ENCODE data around the gene MLPH. TPM values are rescaled to one million over a fixed set of nuclear protein-coding genes. Genes with fewer than 3 reads are reported as not detected.

Gene MLPH
- polyA plus RNA-seq, 4 donors = 13.2 to 52.0 (median 18.9) TPM

- WGBS, 3 donors = 92 to 93% (median 93%) methylated on average over 2 of the region's 2 CpGs
- no peaks in the 10 kb centered on the region for H3K9me3 ChIP-seq (ENCODE audit: control insufficient read depth in 2 of 2, insufficient read depth in 1 of 2, low read depth in 1 of 2, low read length in 1 of 2)
- FAIRE-seq (no peak), DNase-seq (no peak)
- no peak overlapping the region for H3K27ac ChIP-seq (ENCODE audit: low read depth in 1 of 3, low read length in 2 of 3)
- H3K4me3 ChIP-seq (ENCODE audit: low read depth in 1 of 3, low read length in 3 of 3) = no peak overlapping the region
- peaks cover 0 to 15% (median 0%) of the 10 kb centered on the region in 3 donors for H3K27me3 ChIP-seq (ENCODE audit: control insufficient read depth in 3 of 3, insufficient read depth in 3 of 3, low read length in 3 of 3)
- H3K36me3 ChIP-seq (ENCODE audit: control insufficient read depth in 3 of 3, insufficient read depth in 2 of 3, low read depth in 1 of 3, low read length in 3 of 3) = no peaks in the 10 kb centered on the region
- peaks cover 0 to 37% (median 6%) of the 10 kb centered on the region in 3 donors for H3K4me1 ChIP-seq (ENCODE audit: control insufficient read depth in 3 of 3, insufficient read depth in 2 of 3, low read depth in 1 of 3, low read length in 2 of 3)
Measured at GRCh38 chr2:237478095-237478494, 9.0 kb upstream of the MLPH start.

GRCh38 chr2:237478979-237479378 is 8.1 kb upstream of the MLPH start:
- no peak overlapping the region for H3K4me3 ChIP-seq (ENCODE audit: low read depth in 1 of 3, low read length in 3 of 3)
- no peak for DNase-seq
- H3K4me1 ChIP-seq (ENCODE audit: control insufficient read depth in 3 of 3, insufficient read depth in 2 of 3, low read depth in 1 of 3, low read length in 2 of 3) = peaks cover 0 to 40% (median 6%) of the 10 kb centered on the region in 3 donors
- WGBS, 3 donors = 82 to 86% (median 82%) methylated on average over 3 of the region's 3 CpGs
- no peaks in the 10 kb centered on the region for H3K9me3 ChIP-seq (ENCODE audit: control insufficient read depth in 2 of 2, insufficient read depth in 1 of 2, low read depth in 1 of 2, low read length in 1 of 2)
- H3K27me3 ChIP-seq (ENCODE audit: control insufficient read depth in 3 of 3, insufficient read depth in 3 of 3, low read length in 3 of 3) = peaks cover 0 to 15% (median 0%) of the 10 kb centered on the region in 3 donors
- H3K27ac ChIP-seq (ENCODE audit: low read depth in 1 of 3, low read length in 2 of 3) = no peak overlapping the region
- no peaks in the 10 kb centered on the region for H3K36me3 ChIP-seq (ENCODE audit: control insufficient read depth in 3 of 3, insufficient read depth in 2 of 3, low read depth in 1 of 3, low read length in 3 of 3)
- FAIRE-seq = no peak

- Histone ChIP-seq H3K36me3 (ENCODE audit: control insufficient read depth in 3 of 3, insufficient read depth in 2 of 3, low read depth in 1 of 3, low read length in 3 of 3) (no peaks in the 10 kb centered on the region), H3K9me3 (ENCODE audit: control insufficient read depth in 2 of 2, insufficient read depth in 1 of 2, low read depth in 1 of 2, low read length in 1 of 2) (no peaks in the 10 kb centered on the region), H3K27ac (ENCODE audit: low read depth in 1 of 3, low read length in 2 of 3) (no peak overlapping the region), H3K4me3 (ENCODE audit: low read depth in 1 of 3, low read length in 3 of 3) (no peak overlapping the region), H3K4me1 (ENCODE audit: control insufficient read depth in 3 of 3, insufficient read depth in 2 of 3, low read depth in 1 of 3, low read length in 2 of 3) (peaks cover 0 to 32% (median 0%) of the 10 kb centered on the region in 3 donors), H3K27me3 (ENCODE audit: control insufficient read depth in 3 of 3, insufficient read depth in 3 of 3, low read length in 3 of 3) (peaks cover 0 to 15% (median 0%) of the 10 kb centered on the region in 3 donors)
- 77 to 82% (median 80%) methylated on average over 4 of the region's 4 CpGs for WGBS, 3 donors
- FAIRE-seq (no peak), DNase-seq (no peak)
Measured at GRCh38 chr2:237479747-237480146, 7.3 kb upstream of the MLPH start.

GRCh38 chr2:237480556-237480955 is 6.5 kb upstream of the MLPH start:
- WGBS, 3 donors = 88 to 92% (median 89%) methylated on average over 7 of the region's 7 CpGs

GRCh38 chr2:237480988-237481525 is 6.0 kb upstream of the MLPH start:
- no peak overlapping the region for H3K27ac ChIP-seq (ENCODE audit: low read depth in 1 of 3, low read length in 2 of 3)
- H3K4me1 ChIP-seq (ENCODE audit: control insufficient read depth in 3 of 3, insufficient read depth in 2 of 3, low read depth in 1 of 3, low read length in 2 of 3) = peaks cover 0 to 25% (median 0%) of the 10 kb centered on the region in 3 donors

More at GRCh38 chr2:237480556-237480955, 6.5 kb upstream of the MLPH start:
- FAIRE-seq = no peak
- no peak overlapping the region for H3K4me3 ChIP-seq (ENCODE audit: low read depth in 1 of 3, low read length in 3 of 3)
- H3K27me3 ChIP-seq (ENCODE audit: control insufficient read depth in 3 of 3, insufficient read depth in 3 of 3, low read length in 3 of 3) = peaks cover 0 to 18% (median 0%) of the 10 kb centered on the region in 3 donors
- H3K36me3 ChIP-seq (ENCODE audit: control insufficient read depth in 3 of 3, insufficient read depth in 2 of 3, low read depth in 1 of 3, low read length in 3 of 3) = no peaks in the 10 kb centered on the region
- H3K27ac ChIP-seq (ENCODE audit: low read depth in 1 of 3, low read length in 2 of 3) = no peak overlapping the region
- no peak for DNase-seq
- peaks cover 0 to 30% (median 0%) of the 10 kb centered on the region in 3 donors for H3K4me1 ChIP-seq (ENCODE audit: control insufficient read depth in 3 of 3, insufficient read depth in 2 of 3, low read depth in 1 of 3, low read length in 2 of 3)
- H3K9me3 ChIP-seq (ENCODE audit: control insufficient read depth in 2 of 2, insufficient read depth in 1 of 2, low read depth in 1 of 2, low read length in 1 of 2) = no peaks in the 10 kb centered on the region

GRCh38 chr2:237482485-237482884 is 4.6 kb upstream of the MLPH start:
- FAIRE-seq (no peak), DNase-seq (peak; percentile 73 to 93)
- H3K27me3 ChIP-seq (ENCODE audit: control insufficient read depth in 3 of 3, insufficient read depth in 3 of 3, low read length in 3 of 3) = peaks cover 0 to 34% (median 10%) of the 10 kb centered on the region in 3 donors
- no peak overlapping the region for H3K4me3 ChIP-seq (ENCODE audit: low read depth in 1 of 3, low read length in 3 of 3)
- peaks cover 0 to 27% (median 0%) of the 10 kb centered on the region in 3 donors for H3K4me1 ChIP-seq (ENCODE audit: control insufficient read depth in 3 of 3, insufficient read depth in 2 of 3, low read depth in 1 of 3, low read length in 2 of 3)
- WGBS, 3 donors = 12 to 32% (median 15%) methylated on average over 6 of the region's 6 CpGs
- peak overlapping the region in 1 of 3 donors; percentile 77 for H3K27ac ChIP-seq (ENCODE audit: low read depth in 1 of 3, low read length in 2 of 3)
- H3K9me3 ChIP-seq (ENCODE audit: control insufficient read depth in 2 of 2, insufficient read depth in 1 of 2, low read depth in 1 of 2, low read length in 1 of 2) = no peaks in the 10 kb centered on the region
- H3K36me3 ChIP-seq (ENCODE audit: control insufficient read depth in 3 of 3, insufficient read depth in 2 of 3, low read depth in 1 of 3, low read length in 3 of 3) = no peaks in the 10 kb centered on the region

More at GRCh38 chr2:237480988-237481525, 6.0 kb upstream of the MLPH start:
- Histone ChIP-seq H3K36me3 (ENCODE audit: control insufficient read depth in 3 of 3, insufficient read depth in 2 of 3, low read depth in 1 of 3, low read length in 3 of 3) (no peaks in the 10 kb centered on the region), H3K27me3 (ENCODE audit: control insufficient read depth in 3 of 3, insufficient read depth in 3 of 3, low read length in 3 of 3) (peaks cover 0 to 23% (median 0%) of the 10 kb centered on the region in 3 donors), H3K9me3 (ENCODE audit: control insufficient read depth in 2 of 2, insufficient read depth in 1 of 2, low read depth in 1 of 2, low read length in 1 of 2) (no peaks in the 10 kb centered on the region), H3K4me3 (ENCODE audit: low read depth in 1 of 3, low read length in 3 of 3) (no peak overlapping the region)
- FAIRE-seq (no peak), DNase-seq (no peak)
- WGBS, 3 donors = 96 to 97% (median 96%) methylated on average over 3 of the region's 3 CpGs

GRCh38 chr2:237483018-237483731 is 3.9 kb upstream of the MLPH start:
- peaks cover 0 to 38% (median 17%) of the 10 kb centered on the region in 3 donors for H3K27me3 ChIP-seq (ENCODE audit: control insufficient read depth in 3 of 3, insufficient read depth in 3 of 3, low read length in 3 of 3)
- peak; percentile 54 to 57 for DNase-seq
- no peaks in the 10 kb centered on the region for H3K9me3 ChIP-seq (ENCODE audit: control insufficient read depth in 2 of 2, insufficient read depth in 1 of 2, low read depth in 1 of 2, low read length in 1 of 2)
- FAIRE-seq = no peak
- peaks cover 0 to 28% (median 0%) of the 10 kb centered on the region in 3 donors for H3K4me1 ChIP-seq (ENCODE audit: control insufficient read depth in 3 of 3, insufficient read depth in 2 of 3, low read depth in 1 of 3, low read length in 2 of 3)
- WGBS, 3 donors = 45 to 60% (median 46%) methylated on average over 9 of the region's 9 CpGs
- no peaks in the 10 kb centered on the region for H3K36me3 ChIP-seq (ENCODE audit: control insufficient read depth in 3 of 3, insufficient read depth in 2 of 3, low read depth in 1 of 3, low read length in 3 of 3)
- H3K4me3 ChIP-seq (ENCODE audit: low read depth in 1 of 3, low read length in 3 of 3) = no peak overlapping the region
- H3K27ac ChIP-seq (ENCODE audit: low read depth in 1 of 3, low read length in 2 of 3) = peak overlapping the region in 2 of 3 donors; percentile 70 to 77

- Histone ChIP-seq H3K36me3 (ENCODE audit: control insufficient read depth in 3 of 3, insufficient read depth in 2 of 3, low read depth in 1 of 3, low read length in 3 of 3) (no peaks in the 10 kb centered on the region), H3K27me3 (ENCODE audit: control insufficient read depth in 3 of 3, insufficient read depth in 3 of 3, low read length in 3 of 3) (peaks cover 0 to 44% (median 19%) of the 10 kb centered on the region in 3 donors), H3K27ac (ENCODE audit: low read depth in 1 of 3, low read length in 2 of 3) (no peak overlapping the region), H3K4me3 (ENCODE audit: low read depth in 1 of 3, low read length in 3 of 3) (no peak overlapping the region), H3K9me3 (ENCODE audit: control insufficient read depth in 2 of 2, insufficient read depth in 1 of 2, low read depth in 1 of 2, low read length in 1 of 2) (no peaks in the 10 kb centered on the region), H3K4me1 (ENCODE audit: control insufficient read depth in 3 of 3, insufficient read depth in 2 of 3, low read depth in 1 of 3, low read length in 2 of 3) (peaks cover 0 to 37% (median 2%) of the 10 kb centered on the region in 3 donors)
- WGBS, 3 donors = 83 to 96% (median 93%) methylated on average over 1 of the region's 1 CpG
- FAIRE-seq (no peak), DNase-seq (no peak)
Measured at GRCh38 chr2:237485304-237485703, 1.7 kb upstream of the MLPH start.

Measured in small intestine (tissue), 7 donors.